Suppressor macrophage treated with lipopolysaccharide for 4 hours (primary cell): ENCODE measurements around the gene WFDC8.
"Not testable (repeated sequence)": the region's sequence is repeated elsewhere in the genome, so short reads cannot be mapped to it uniquely, and the experiment has no call there.

Experiments
- DNase-seq: peaks from one replicate; pipeline ENCODE4 v3.0.0-alpha.2; 2020

Gene WFDC8

GRCh38 chr20:45579184-45579583 is at the start of gene WFDC8:
TSS of gene WFDC8 (minus strand) at chr20:45579284. CDS start at chr20:45579247, 37 bp downstream.
- DNase-seq: no peak

- DNase-seq: no peak
Observed at GRCh38 chr20:45626540-45626939, 47.5 kb upstream of the WFDC8 start.

GRCh38 chr20:45621593-45621992 is 42.5 kb upstream of the WFDC8 start:
- no peak for DNase-seq

- no peak for DNase-seq
Observed at GRCh38 chr20:45617591-45617990, 38.5 kb upstream of the WFDC8 start.

- DNase-seq: no peak
Observed at GRCh38 chr20:45612314-45612713, 33.2 kb upstream of the WFDC8 start.

GRCh38 chr20:45611054-45611453 is 32.0 kb upstream of the WFDC8 start:
- DNase-seq: peak; percentile 54

GRCh38 chr20:45607810-45608209 is 28.7 kb upstream of the WFDC8 start:
- no peak for DNase-seq

GRCh38 chr20:45595235-45595634 is 16.2 kb upstream of the WFDC8 start:
- no peak for DNase-seq

GRCh38 chr20:45593498-45593897 is 14.4 kb upstream of the WFDC8 start:
- DNase-seq: no peak

- DNase-seq: peak; percentile 76
Observed at GRCh38 chr20:45592574-45593189, 13.6 kb upstream of the WFDC8 start.

GRCh38 chr20:45589725-45590124 is 10.6 kb upstream of the WFDC8 start:
- DNase-seq: no peak

- no peak for DNase-seq
Observed at GRCh38 chr20:45588800-45589199, 9.7 kb upstream of the WFDC8 start.

- not testable (repeated sequence) for DNase-seq
Observed at GRCh38 chr20:45585986-45586385, 6.9 kb upstream of the WFDC8 start.

GRCh38 chr20:45584294-45584693 is 5.2 kb upstream of the WFDC8 start:
- not testable (repeated sequence) for DNase-seq

- no peak for DNase-seq
Observed at GRCh38 chr20:45583502-45583901, 4.4 kb upstream of the WFDC8 start.

GRCh38 chr20:45581702-45582101 is 2.6 kb upstream of the WFDC8 start:
- DNase-seq: no peak

- DNase-seq: no peak
Observed at GRCh38 chr20:45578231-45578630, 853 bp downstream of the WFDC8 start.

GRCh38 chr20:45576995-45577394 is 2.1 kb downstream of the WFDC8 start:
- DNase-seq: no peak

- no peak for DNase-seq
Observed at GRCh38 chr20:45575931-45576330, 3.2 kb downstream of the WFDC8 start.

- not testable (repeated sequence) for DNase-seq
Observed at GRCh38 chr20:45569650-45570049, 9.4 kb downstream of the WFDC8 start.

- DNase-seq: no peak
Observed at GRCh38 chr20:45564760-45565276, 14.3 kb downstream of the WFDC8 start.

- no peak for DNase-seq
Observed at GRCh38 chr20:45555198-45555597, 23.9 kb downstream of the WFDC8 start.

- no peak for DNase-seq
Observed at GRCh38 chr20:45552456-45552855, 26.6 kb downstream of the WFDC8 start.

GRCh38 chr20:45550765-45551164 is 28.3 kb downstream of the WFDC8 start:
- no peak for DNase-seq

GRCh38 chr20:45548410-45548809 is 30.7 kb downstream of the WFDC8 start:
- DNase-seq: no peak
